Measurements from ENCODE around the gene TP53BP2.

Gene TP53BP2

GRCh38 chr1:223840254-223840653, 5.5 kb downstream of the TP53BP2 start:
- no peaks in the 10 kb centered on the region for H3K27me3 ChIP-seq (ENCODE audit: insufficient read depth, low read length)
- no peaks in the 10 kb centered on the region for H3K36me3 ChIP-seq (ENCODE audit: insufficient read depth, low read length)
- H3K27ac ChIP-seq (ENCODE audit: low read depth, low read length): peak overlapping the region; percentile 35; the same call in 1 of the 2 replicates
- H2AFZ ChIP-seq (ENCODE audit: low read length, unreplicated experiment): no peak overlapping the region
- H3K4me1 ChIP-seq (ENCODE audit: control insufficient read depth, insufficient read depth, low read length, unreplicated experiment): peaks cover 52% of the 10 kb centered on the region
- H3K4me3 ChIP-seq (ENCODE audit: low read depth, low read length): no peak overlapping the region
- H3K79me2 ChIP-seq (ENCODE audit: control insufficient read depth, insufficient read depth, low read length, unreplicated experiment): peaks cover 98% of the 10 kb centered on the region

- Histone ChIP-seq H3K27ac (ENCODE audit: low read depth, low read length) (no peak overlapping the region), H3K4me1 (ENCODE audit: control insufficient read depth, insufficient read depth, low read length, unreplicated experiment) (peaks cover 64% of the 10 kb centered on the region), H3K27me3 (ENCODE audit: insufficient read depth, low read length) (no peaks in the 10 kb centered on the region), H3K79me2 (ENCODE audit: control insufficient read depth, insufficient read depth, low read length, unreplicated experiment) (peaks cover 98% of the 10 kb centered on the region), H2AFZ (ENCODE audit: low read length, unreplicated experiment) (no peak overlapping the region), H3K36me3 (ENCODE audit: insufficient read depth, low read length) (no peaks in the 10 kb centered on the region), H3K4me3 (ENCODE audit: low read depth, low read length) (no peak overlapping the region)
Observed at GRCh38 chr1:223838125-223838854, 7.5 kb downstream of the TP53BP2 start.

GRCh38 chr1:223837687-223838086, 8.1 kb downstream of the TP53BP2 start:
- no peak overlapping the region for H3K4me3 ChIP-seq (ENCODE audit: low read depth, low read length)
- no peaks in the 10 kb centered on the region for H3K27me3 ChIP-seq (ENCODE audit: insufficient read depth, low read length)
- H2AFZ ChIP-seq (ENCODE audit: low read length, unreplicated experiment): no peak overlapping the region
- H3K4me1 ChIP-seq (ENCODE audit: control insufficient read depth, insufficient read depth, low read length, unreplicated experiment): peaks cover 67% of the 10 kb centered on the region
- H3K27ac ChIP-seq (ENCODE audit: low read depth, low read length): no peak overlapping the region
- H3K79me2 ChIP-seq (ENCODE audit: control insufficient read depth, insufficient read depth, low read length, unreplicated experiment): peaks cover 98% of the 10 kb centered on the region
- H3K36me3 ChIP-seq (ENCODE audit: insufficient read depth, low read length): no peaks in the 10 kb centered on the region

GRCh38 chr1:223837206-223837605, 8.5 kb downstream of the TP53BP2 start:
- 0 out of 2 replicates have a peak overlapping the region, but pooled peaks have one; percentile 11 for H3K27ac ChIP-seq (ENCODE audit: low read depth, low read length)
- H3K36me3 ChIP-seq (ENCODE audit: insufficient read depth, low read length): no peaks in the 10 kb centered on the region
- H2AFZ ChIP-seq (ENCODE audit: low read length, unreplicated experiment): no peak overlapping the region
- H3K79me2 ChIP-seq (ENCODE audit: control insufficient read depth, insufficient read depth, low read length, unreplicated experiment): peaks cover 98% of the 10 kb centered on the region
- H3K4me1 ChIP-seq (ENCODE audit: control insufficient read depth, insufficient read depth, low read length, unreplicated experiment): peaks cover 69% of the 10 kb centered on the region
- H3K27me3 ChIP-seq (ENCODE audit: insufficient read depth, low read length): no peaks in the 10 kb centered on the region
- H3K4me3 ChIP-seq (ENCODE audit: low read depth, low read length): no peak overlapping the region

- Histone ChIP-seq H3K79me2 (ENCODE audit: control insufficient read depth, insufficient read depth, low read length, unreplicated experiment) (peaks cover 92% of the 10 kb centered on the region), H3K36me3 (ENCODE audit: insufficient read depth, low read length) (no peaks in the 10 kb centered on the region), H2AFZ (ENCODE audit: low read length, unreplicated experiment) (no peak overlapping the region), H3K4me3 (ENCODE audit: low read depth, low read length) (no peak overlapping the region), H3K4me1 (ENCODE audit: control insufficient read depth, insufficient read depth, low read length, unreplicated experiment) (peaks cover 64% of the 10 kb centered on the region), H3K27me3 (ENCODE audit: insufficient read depth, low read length) (no peaks in the 10 kb centered on the region), H3K27ac (ENCODE audit: low read depth, low read length) (peak overlapping the region; percentile 99)
Observed at GRCh38 chr1:223836586-223836985, 9.2 kb downstream of the TP53BP2 start.

GRCh38 chr1:223835754-223836153, 10.0 kb downstream of the TP53BP2 start:
- peak overlapping the region; percentile 45 for H3K4me3 ChIP-seq (ENCODE audit: low read depth, low read length)
- H2AFZ ChIP-seq (ENCODE audit: low read length, unreplicated experiment): no peak overlapping the region
- no peaks in the 10 kb centered on the region for H3K27me3 ChIP-seq (ENCODE audit: insufficient read depth, low read length)
- H3K27ac ChIP-seq (ENCODE audit: low read depth, low read length): peak overlapping the region; percentile 99
- no peaks in the 10 kb centered on the region for H3K36me3 ChIP-seq (ENCODE audit: insufficient read depth, low read length)
- H3K79me2 ChIP-seq (ENCODE audit: control insufficient read depth, insufficient read depth, low read length, unreplicated experiment): peaks cover 87% of the 10 kb centered on the region
- peaks cover 57% of the 10 kb centered on the region for H3K4me1 ChIP-seq (ENCODE audit: control insufficient read depth, insufficient read depth, low read length, unreplicated experiment)

- H3K4me1 ChIP-seq (ENCODE audit: control insufficient read depth, insufficient read depth, low read length, unreplicated experiment): peaks cover 50% of the 10 kb centered on the region
- no peaks in the 10 kb centered on the region for H3K27me3 ChIP-seq (ENCODE audit: insufficient read depth, low read length)
Observed at GRCh38 chr1:223834660-223835263, 11.0 kb downstream of the TP53BP2 start.

GRCh38 chr1:223833948-223834347, 11.8 kb downstream of the TP53BP2 start:
- Histone ChIP-seq H3K4me3 (ENCODE audit: low read depth, low read length) (no peak overlapping the region), H3K36me3 (ENCODE audit: insufficient read depth, low read length) (no peaks in the 10 kb centered on the region), H3K79me2 (ENCODE audit: control insufficient read depth, insufficient read depth, low read length, unreplicated experiment) (peaks cover 87% of the 10 kb centered on the region), H3K4me1 (ENCODE audit: control insufficient read depth, insufficient read depth, low read length, unreplicated experiment) (peaks cover 50% of the 10 kb centered on the region), H3K27me3 (ENCODE audit: insufficient read depth, low read length) (no peaks in the 10 kb centered on the region), H3K27ac (ENCODE audit: low read depth, low read length) (peak overlapping the region; percentile 99), H2AFZ (ENCODE audit: low read length, unreplicated experiment) (no peak overlapping the region)

More at GRCh38 chr1:223834660-223835263, 11.0 kb downstream of the TP53BP2 start:
- Histone ChIP-seq H3K4me3 (ENCODE audit: low read depth, low read length) (peak overlapping the region; percentile 45), H2AFZ (ENCODE audit: low read length, unreplicated experiment) (no peak overlapping the region), H3K27ac (ENCODE audit: low read depth, low read length) (peak overlapping the region; percentile 99), H3K79me2 (ENCODE audit: control insufficient read depth, insufficient read depth, low read length, unreplicated experiment) (peaks cover 86% of the 10 kb centered on the region), H3K36me3 (ENCODE audit: insufficient read depth, low read length) (no peaks in the 10 kb centered on the region)

- Histone ChIP-seq H3K27ac (ENCODE audit: low read depth, low read length) (peak overlapping the region; percentile 99), H2AFZ (ENCODE audit: low read length, unreplicated experiment) (no peak overlapping the region), H3K27me3 (ENCODE audit: insufficient read depth, low read length) (no peaks in the 10 kb centered on the region), H3K4me1 (ENCODE audit: control insufficient read depth, insufficient read depth, low read length, unreplicated experiment) (peaks cover 50% of the 10 kb centered on the region), H3K4me3 (ENCODE audit: low read depth, low read length) (peak overlapping the region; percentile 56), H3K79me2 (ENCODE audit: control insufficient read depth, insufficient read depth, low read length, unreplicated experiment) (peaks cover 87% of the 10 kb centered on the region), H3K36me3 (ENCODE audit: insufficient read depth, low read length) (0 out of 2 replicates have a peak, but pooled peaks cover 3% of the 10 kb centered on the region)
Observed at GRCh38 chr1:223832637-223832943, 13.2 kb downstream of the TP53BP2 start.

GRCh38 chr1:223831755-223832636, 13.8 kb downstream of the TP53BP2 start:
- Histone ChIP-seq H2AFZ (ENCODE audit: low read length, unreplicated experiment) (no peak overlapping the region), H3K4me3 (ENCODE audit: low read depth, low read length) (peak overlapping the region; percentile 56), H3K27me3 (ENCODE audit: insufficient read depth, low read length) (no peaks in the 10 kb centered on the region), H3K79me2 (ENCODE audit: control insufficient read depth, insufficient read depth, low read length, unreplicated experiment) (peaks cover 87% of the 10 kb centered on the region), H3K27ac (ENCODE audit: low read depth, low read length) (peak overlapping the region; percentile 99), H3K36me3 (ENCODE audit: insufficient read depth, low read length) (0 out of 2 replicates have a peak, but pooled peaks cover 3% of the 10 kb centered on the region), H3K4me1 (ENCODE audit: control insufficient read depth, insufficient read depth, low read length, unreplicated experiment) (peaks cover 52% of the 10 kb centered on the region)

Data from ACC112 (cell line).